ENCODE data around the gene EXOC6B. TPM values are rescaled to one million over a fixed set of nuclear protein-coding genes. Genes with fewer than 3 reads are reported as not detected.

EXOC6B gene
- total and polyA plus RNA-seq, 2 of the 8 experiments (the other 6 are each of a cell fraction or from before 2014, with no cell fraction given), result 13.5 to 33.0 TPM

GRCh38 chr2:72826156-72826477 is 284 bp upstream of the EXOC6B start:
- H2BK15ac ChIP-seq (ENCODE audit: low read length), result peak overlapping the region; percentile 0; the same call in 1 of the 2 replicates
- H3K9me3 ChIP-seq (ENCODE audit: insufficient read depth in 2 of 2, low read depth in 1 of 2, low read length in 1 of 2), result no peaks in the 10 kb centered on the region
- H3K23me2 ChIP-seq (ENCODE audit: low read depth, low read length), result peaks cover 6% of the 10 kb centered on the region
- no peak for FAIRE-seq
- no peak overlapping the region for H4K8ac ChIP-seq (ENCODE audit: extremely low read depth, insufficient read depth, low read length)
- H3K56ac ChIP-seq (replicated peaks; ENCODE audit: insufficient read length, low read depth, low read length), result no peak overlapping the region
- no peak overlapping the region for H3K18ac ChIP-seq (ENCODE audit: extremely low read depth, low read length)
- no peaks in the 10 kb centered on the region for H3K79me1 ChIP-seq (ENCODE audit: low read depth, low read length)
- H2BK20ac ChIP-seq (ENCODE audit: low read length), result no peak overlapping the region
- no peak overlapping the region for H2AK5ac ChIP-seq (ENCODE audit: low read depth, low read length)
- no peak overlapping the region for H4K91ac ChIP-seq (replicated peaks; ENCODE audit: insufficient read length, low read length)
- no peaks in the 10 kb centered on the region for H4K20me1 ChIP-seq (replicated peaks in 1 of 2; ENCODE audit: control insufficient read depth in 1 of 2, insufficient read depth in 2 of 2, low read length in 2 of 2)
- no peak overlapping the region for H3K14ac ChIP-seq (ENCODE audit: insufficient read length)
- H3K79me2 ChIP-seq (ENCODE audit: control insufficient read depth in 1 of 2, insufficient read depth in 2 of 2, low read length in 2 of 2), result peaks cover 0 to 17% of the 10 kb centered on the region in 2 experiments; a peak in 2 of 4 replicates
- ChIA-PET POLR2A (ENCODE audit: partially characterized antibody) (no interaction called here), CTCF (ENCODE audit: partially characterized antibody) (interaction anchor here (1.7 kb wide), 1 partner anchor 10 kb away, joined by 5 read pairs; no protein-coding TSS in a partner anchor)
- H3K27me3 ChIP-seq (replicated peaks in 1 of 4; ENCODE audit: control insufficient read depth in 3 of 4, extremely low read depth in 1 of 4, insufficient read depth in 3 of 4, low read length in 3 of 4), result no peaks in the 10 kb centered on the region
- H3K9ac ChIP-seq (replicated peaks in 1 of 4; ENCODE audit: extremely low read depth in 1 of 4, low read depth in 3 of 4, low read length in 3 of 4), result no peak overlapping the region
- no peak overlapping the region for H4K5ac ChIP-seq (ENCODE audit: insufficient read length, low read depth, low read length)
- WGBS, 2 experiments (ENCODE audit: extremely low coverage in 1 of 2, insufficient coverage in 1 of 2, insufficient read length in 1 of 2, insufficient replicate concordance in 2 of 2, low coverage in 1 of 2, low lambda C conversion rate in 2 of 2, missing lambda C conversion rate in 1 of 2), result 69% methylated on average over 10 of the region's 10 CpGs; no CpG with 5 or more reads in 1 of the 2 experiments
- no peak overlapping the region for H3K23ac ChIP-seq (ENCODE audit: insufficient read length)
- H2AFZ ChIP-seq (ENCODE audit: low read length), result peak overlapping the region; percentile 60
- no peak overlapping the region for H3K27ac ChIP-seq (ENCODE audit: low read depth, low read length)
- peak overlapping the region in 2 of 4 experiments; percentile 7 to 90; a peak in 4 of 8 replicates for H3K4me3 ChIP-seq (ENCODE audit: extremely low read depth in 1 of 4, insufficient read depth in 2 of 4, low read depth in 3 of 4, low read length in 4 of 4)
- H2BK5ac ChIP-seq (ENCODE audit: low read depth, low read length), result 0 out of 2 replicates have a peak overlapping the region, but pooled peaks have one; percentile 1
- H3K4me2 ChIP-seq (ENCODE audit: insufficient read depth in 1 of 2, low read depth in 2 of 2, low read length in 2 of 2), result peak overlapping the region; percentile 78 to 85
- H3K4ac ChIP-seq (replicated peaks; ENCODE audit: insufficient read length, low read depth, low read length), result no peak overlapping the region
- no peaks in the 10 kb centered on the region for H3K36me3 ChIP-seq (ENCODE audit: control insufficient read depth in 2 of 4, insufficient read depth in 4 of 4, low read length in 3 of 4)
- no peak overlapping the region for H2BK120ac ChIP-seq (replicated peaks; ENCODE audit: low read depth, low read length)
- peak overlapping the region; percentile 6; the same call in 1 of the 2 replicates for H2BK12ac ChIP-seq (ENCODE audit: low read depth, low read length)
- no peak for DNase-seq (ENCODE audit: low read depth in 1 of 2, low spot score in 2 of 2)
- peaks cover 0 to 6% (median 6%) of the 10 kb centered on the region in 4 experiments; a peak in 3 of 7 replicates for H3K4me1 ChIP-seq (replicated peaks in 1 of 4; ENCODE audit: control insufficient read depth in 3 of 4, insufficient read depth in 4 of 4, low read length in 3 of 4)
- TF ChIP-seq NANOG (IDR thresholded peaks at IDR 0.05; ENCODE audit: insufficient read depth, low read depth, low read length, poor library complexity, severe bottlenecking), result no peak
- no peak for TF ChIP-seq USF2 (IDR thresholded peaks at IDR 0.05; ENCODE audit: low read length)
- TF ChIP-seq KDM4A (IDR thresholded peaks at IDR 0.05; ENCODE audit: low read depth, low read length, severe bottlenecking), result no peak
- TF ChIP-seq YY1 (IDR thresholded peaks at IDR 0.05; ENCODE audit: low read depth, low read length), result no peak
- no peak for TF ChIP-seq HDAC6 (IDR thresholded peaks at IDR 0.05; ENCODE audit: low read depth, low read length)
- no peak for TF ChIP-seq RFX5 (IDR thresholded peaks at IDR 0.05; ENCODE audit: borderline replicate concordance, low read depth, low read length)
- no peak for TF ChIP-seq SAP30 (IDR thresholded peaks at IDR 0.05; ENCODE audit: insufficient read depth, insufficient replicate concordance, low read length)
- no peak for TF ChIP-seq PHF8 (conservative IDR thresholded peaks at IDR 0.05; ENCODE audit: low read depth, low read length)
- TF ChIP-seq ZNF274 (IDR thresholded peaks at IDR 0.05; ENCODE audit: borderline replicate concordance, extremely low read depth, low read length), result no peak
- no peak for TF ChIP-seq CHD2 (IDR thresholded peaks at IDR 0.05; ENCODE audit: low read length)
- TF ChIP-seq ATF2 (IDR thresholded peaks at IDR 0.05; ENCODE audit: low read length), result no peak
